Measurements from ENCODE around the gene CCDC33.

DNA sequence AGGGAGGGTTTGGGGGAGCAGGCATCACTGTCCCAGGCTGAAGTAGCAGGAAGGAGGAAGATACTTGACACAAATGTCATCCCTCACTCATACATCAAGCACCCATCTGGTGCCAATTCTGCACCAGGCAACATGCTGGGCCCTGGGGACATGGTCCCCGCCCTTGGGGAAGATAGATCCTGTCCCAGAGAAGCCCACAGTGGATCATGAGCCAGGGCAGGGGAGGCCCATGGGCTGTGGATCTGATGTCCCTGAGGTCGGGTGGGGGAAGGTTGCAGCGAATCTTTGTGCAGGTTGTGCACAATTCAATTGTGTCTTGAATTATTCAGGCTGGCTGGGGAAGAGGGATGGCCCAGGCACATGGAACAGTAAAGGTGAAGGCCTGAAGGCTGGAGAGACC, 6.4 kb upstream of the CCDC33 start:
- TF ChIP-seq POLR2AphosphoS5 (IDR thresholded peaks at IDR 0.05; ENCODE audit: low read depth) = no peak
- TF ChIP-seq CTCF (IDR thresholded peaks at IDR 0.05; ENCODE audit: insufficient read depth, low read length) = no peak
- TF ChIP-seq, protein P1, sequence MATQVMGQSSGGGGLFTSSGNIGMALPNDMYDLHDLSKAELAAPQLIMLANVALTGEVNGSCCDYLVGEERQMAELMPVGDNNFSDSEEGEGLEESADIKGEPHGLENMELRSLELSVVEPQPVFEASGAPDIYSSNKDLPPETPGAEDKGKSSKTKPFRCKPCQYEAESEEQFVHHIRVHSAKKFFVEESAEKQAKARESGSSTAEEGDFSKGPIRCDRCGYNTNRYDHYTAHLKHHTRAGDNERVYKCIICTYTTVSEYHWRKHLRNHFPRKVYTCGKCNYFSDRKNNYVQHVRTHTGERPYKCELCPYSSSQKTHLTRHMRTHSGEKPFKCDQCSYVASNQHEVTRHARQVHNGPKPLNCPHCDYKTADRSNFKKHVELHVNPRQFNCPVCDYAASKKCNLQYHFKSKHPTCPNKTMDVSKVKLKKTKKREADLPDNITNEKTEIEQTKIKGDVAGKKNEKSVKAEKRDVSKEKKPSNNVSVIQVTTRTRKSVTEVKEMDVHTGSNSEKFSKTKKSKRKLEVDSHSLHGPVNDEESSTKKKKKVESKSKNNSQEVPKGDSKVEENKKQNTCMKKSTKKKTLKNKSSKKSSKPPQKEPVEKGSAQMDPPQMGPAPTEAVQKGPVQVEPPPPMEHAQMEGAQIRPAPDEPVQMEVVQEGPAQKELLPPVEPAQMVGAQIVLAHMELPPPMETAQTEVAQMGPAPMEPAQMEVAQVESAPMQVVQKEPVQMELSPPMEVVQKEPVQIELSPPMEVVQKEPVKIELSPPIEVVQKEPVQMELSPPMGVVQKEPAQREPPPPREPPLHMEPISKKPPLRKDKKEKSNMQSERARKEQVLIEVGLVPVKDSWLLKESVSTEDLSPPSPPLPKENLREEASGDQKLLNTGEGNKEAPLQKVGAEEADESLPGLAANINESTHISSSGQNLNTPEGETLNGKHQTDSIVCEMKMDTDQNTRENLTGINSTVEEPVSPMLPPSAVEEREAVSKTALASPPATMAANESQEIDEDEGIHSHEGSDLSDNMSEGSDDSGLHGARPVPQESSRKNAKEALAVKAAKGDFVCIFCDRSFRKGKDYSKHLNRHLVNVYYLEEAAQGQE (IDR thresholded peaks at IDR 0.05; ENCODE audit: insufficient replicate concordance, low read depth) = no peak
- TF ChIP-seq GABPA (IDR thresholded peaks at IDR 0.05; ENCODE audit: low read depth) = no peak

All from HL-60 (cell line).